Measurements from ENCODE around the gene TKT. TPM values are rescaled to one million over a fixed set of nuclear protein-coding genes. Genes with fewer than 3 reads are reported as not detected.
A peak's percentile ranks its signal among the peaks of the same experiment; 100 is the strongest.
"Not testable (repeated sequence)": the region's sequence is repeated elsewhere in the genome, so short reads cannot be mapped to it uniquely, and the experiment has no call there.

Gene TKT, protein sequence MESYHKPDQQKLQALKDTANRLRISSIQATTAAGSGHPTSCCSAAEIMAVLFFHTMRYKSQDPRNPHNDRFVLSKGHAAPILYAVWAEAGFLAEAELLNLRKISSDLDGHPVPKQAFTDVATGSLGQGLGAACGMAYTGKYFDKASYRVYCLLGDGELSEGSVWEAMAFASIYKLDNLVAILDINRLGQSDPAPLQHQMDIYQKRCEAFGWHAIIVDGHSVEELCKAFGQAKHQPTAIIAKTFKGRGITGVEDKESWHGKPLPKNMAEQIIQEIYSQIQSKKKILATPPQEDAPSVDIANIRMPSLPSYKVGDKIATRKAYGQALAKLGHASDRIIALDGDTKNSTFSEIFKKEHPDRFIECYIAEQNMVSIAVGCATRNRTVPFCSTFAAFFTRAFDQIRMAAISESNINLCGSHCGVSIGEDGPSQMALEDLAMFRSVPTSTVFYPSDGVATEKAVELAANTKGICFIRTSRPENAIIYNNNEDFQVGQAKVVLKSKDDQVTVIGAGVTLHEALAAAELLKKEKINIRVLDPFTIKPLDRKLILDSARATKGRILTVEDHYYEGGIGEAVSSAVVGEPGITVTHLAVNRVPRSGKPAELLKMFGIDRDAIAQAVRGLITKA
- polyA plus RNA-seq (ENCODE audit: insufficient read length), result 30.7 TPM

DNA sequence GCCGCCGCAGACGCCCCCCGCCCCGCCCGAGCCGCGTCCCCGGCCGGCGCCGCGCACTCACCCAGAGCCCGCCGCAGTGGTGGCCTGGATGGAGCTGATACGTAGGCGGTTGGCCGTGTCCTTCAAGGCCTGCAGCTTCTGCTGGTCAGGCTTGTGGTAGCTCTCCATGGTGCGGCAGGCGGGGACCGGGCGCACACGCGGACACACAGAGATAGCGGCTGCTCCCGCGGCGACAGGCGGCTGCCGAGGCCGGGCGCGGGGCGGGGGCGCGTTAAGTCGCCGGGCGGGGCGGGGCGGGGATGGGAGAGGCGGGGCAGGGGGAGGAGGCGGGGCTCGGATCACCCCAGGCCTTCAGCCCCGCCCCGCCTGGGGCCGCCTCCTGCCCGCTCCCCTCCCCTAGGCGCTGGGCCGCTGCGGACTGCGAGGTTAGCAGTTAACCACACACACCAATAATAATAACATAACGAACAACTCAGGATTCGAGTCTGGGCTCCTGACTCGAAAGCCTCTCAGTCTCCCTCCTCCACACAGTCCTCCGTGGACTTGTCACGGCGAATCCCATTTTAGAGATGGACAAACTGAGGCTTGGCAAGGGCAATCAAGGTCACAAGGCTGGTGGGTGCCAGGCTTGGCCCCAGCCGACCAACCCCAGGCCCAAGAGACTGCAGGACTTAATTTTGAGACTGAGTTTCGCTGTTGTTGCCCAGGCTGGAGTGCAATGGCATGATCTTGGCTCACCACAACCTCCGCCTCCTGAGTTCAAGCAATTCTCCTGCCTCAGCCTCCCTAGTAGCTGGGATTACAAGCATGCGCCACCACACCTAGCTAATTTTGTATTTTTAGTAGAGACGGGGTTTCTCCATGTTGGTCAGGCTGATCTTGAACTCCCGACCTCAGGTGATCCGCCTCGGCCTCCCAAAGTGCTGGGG is at the start of gene TKT:
Gene TKT (minus strand): TSS at position 248 of the 929 bp plus-strand sequence. CDS start 80 bp downstream, at position 168.
- no peak for DNase-seq (ENCODE audit: low read depth)

DNA sequence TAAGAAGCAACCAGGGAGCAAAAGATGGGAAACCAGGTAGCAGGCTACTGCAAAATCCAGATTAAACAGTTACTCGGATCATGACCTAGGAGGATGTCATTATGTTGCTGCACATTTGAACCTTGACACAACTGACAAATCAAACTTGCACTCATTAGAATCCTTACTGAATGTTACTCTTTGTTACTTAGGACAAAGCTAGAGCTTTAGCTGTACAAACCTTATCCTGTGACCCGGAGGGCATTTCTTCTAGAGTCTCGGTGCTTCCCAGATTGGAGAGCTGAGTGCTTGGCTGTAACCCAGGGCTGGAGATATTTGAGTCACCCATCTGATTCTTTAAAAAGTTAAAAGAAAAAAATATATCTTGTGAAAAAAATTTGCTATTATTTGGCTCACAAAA is 48.1 kb upstream of the TKT start:
- no peak for DNase-seq (ENCODE audit: low read depth)

DNA sequence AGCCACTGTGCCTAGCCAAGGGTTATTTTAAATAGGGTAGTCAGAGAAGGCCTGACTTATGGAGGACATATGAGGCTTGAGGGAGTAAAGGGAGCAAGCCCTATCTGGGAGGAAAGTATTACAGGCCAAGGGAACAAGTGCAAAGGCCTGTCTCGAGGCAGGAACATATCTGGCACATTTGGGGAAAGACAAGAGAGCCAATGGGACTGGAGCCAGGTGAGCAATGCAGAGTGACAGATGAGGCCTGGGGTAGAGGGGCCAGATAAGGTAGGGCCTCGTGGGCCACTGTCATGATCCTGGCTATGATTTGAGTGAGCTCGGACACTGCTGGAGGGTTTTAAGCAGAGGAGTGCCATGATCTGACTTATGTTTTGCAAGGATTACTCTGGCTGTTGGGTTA is 47.7 kb upstream of the TKT start:
- DNase-seq (ENCODE audit: low read depth), result no peak

DNA sequence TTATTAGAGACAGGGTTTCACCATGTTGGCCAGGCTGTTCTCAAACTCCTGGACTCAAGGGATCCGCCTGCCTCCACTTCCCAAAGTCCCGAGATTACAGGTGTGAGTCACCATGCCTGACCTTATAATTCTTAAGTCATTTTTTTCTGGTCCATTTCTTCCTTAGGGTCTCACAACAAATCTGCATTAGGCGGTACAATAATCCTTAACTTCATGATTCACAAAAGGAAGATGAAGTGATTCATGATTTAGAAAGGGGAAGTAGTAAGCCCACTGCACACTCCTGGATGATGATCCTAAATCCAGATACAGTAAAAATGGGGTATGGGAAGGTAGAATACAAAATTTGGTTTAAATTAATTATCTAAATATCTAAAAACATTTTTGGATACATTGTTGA is 45.0 kb upstream of the TKT start:
- DNase-seq (ENCODE audit: low read depth), result no peak

DNA sequence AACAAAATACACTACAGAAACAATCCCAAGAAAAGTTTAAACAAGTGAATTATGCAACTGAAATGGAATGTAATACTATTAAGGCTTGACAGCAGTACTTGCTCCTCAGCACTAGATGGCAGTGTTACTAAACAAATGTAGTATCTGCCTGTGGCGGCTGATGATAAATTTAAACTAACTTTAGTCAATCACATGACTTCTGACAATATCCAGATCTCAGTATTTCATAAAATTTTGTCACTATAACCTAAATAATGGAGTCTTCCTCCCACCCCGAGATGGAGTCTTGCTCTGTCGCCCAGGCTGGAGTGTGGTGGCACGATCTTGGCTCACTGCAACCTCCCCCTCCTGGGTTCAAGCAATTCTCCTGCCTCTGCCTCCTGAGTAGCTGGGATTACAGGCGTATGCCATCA is 43.8 kb upstream of the TKT start:
- DNase-seq (ENCODE audit: low read depth), result peak; percentile 22

DNA sequence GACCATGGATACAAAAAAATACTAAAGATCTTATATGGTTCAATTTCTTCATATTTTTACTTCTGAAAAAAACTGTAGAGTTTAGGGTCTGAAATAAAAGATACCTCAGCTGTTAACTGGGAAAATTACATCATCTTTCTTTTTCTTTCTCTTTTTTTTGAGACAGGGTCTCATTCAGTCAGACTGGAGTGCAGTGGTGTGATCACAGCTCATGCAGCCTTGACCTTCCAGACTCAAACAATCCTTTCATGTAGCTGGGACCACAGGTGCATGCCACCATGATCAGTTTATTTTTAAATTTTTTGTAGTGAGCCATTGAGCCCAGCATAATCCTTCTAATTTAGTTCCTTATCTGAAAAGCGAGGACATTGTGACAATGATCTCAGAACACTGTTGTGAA is 39.6 kb upstream of the TKT start:
- DNase-seq (ENCODE audit: low read depth), result no peak

DNA sequence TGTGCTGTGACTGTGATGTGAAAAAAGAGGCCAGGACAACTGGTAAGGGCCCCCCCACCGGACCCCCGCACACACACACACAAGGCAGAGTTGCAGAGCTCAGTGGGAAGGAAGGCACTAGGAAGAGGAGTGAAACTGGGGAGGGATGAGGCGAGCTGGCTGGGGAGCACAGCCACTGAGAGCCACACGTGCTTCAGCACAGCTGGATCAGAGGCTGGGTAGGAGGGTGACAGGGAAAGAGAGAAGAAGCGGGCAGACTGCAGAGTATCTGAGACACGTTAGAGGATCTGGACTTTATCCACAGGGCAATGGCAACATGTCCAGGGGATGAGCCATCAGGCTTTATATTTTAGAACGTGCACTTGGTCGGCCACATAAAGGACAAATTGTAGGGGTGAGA is 38.0 kb upstream of the TKT start:
- DNase-seq (ENCODE audit: low read depth), result no peak

DNA sequence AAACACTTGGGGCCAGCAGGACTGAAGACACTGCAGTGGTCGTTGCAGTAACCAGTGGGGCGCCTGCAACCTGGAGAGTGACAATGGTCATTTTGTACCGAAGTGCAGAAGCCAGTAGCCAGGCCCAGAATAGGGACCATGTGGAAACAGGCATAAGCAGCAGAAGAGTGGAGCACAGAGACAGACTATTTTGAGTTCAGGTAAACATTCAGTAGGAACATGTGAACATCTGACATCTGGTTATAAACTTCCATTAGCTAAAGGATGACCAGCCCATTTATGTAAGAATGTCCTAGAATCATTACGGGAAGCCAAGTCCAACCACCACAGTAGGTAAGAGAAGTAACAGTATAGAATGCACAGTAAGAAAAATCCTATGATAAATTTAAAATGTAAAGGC is 32.4 kb upstream of the TKT start:
- no peak for DNase-seq (ENCODE audit: low read depth)

DNA sequence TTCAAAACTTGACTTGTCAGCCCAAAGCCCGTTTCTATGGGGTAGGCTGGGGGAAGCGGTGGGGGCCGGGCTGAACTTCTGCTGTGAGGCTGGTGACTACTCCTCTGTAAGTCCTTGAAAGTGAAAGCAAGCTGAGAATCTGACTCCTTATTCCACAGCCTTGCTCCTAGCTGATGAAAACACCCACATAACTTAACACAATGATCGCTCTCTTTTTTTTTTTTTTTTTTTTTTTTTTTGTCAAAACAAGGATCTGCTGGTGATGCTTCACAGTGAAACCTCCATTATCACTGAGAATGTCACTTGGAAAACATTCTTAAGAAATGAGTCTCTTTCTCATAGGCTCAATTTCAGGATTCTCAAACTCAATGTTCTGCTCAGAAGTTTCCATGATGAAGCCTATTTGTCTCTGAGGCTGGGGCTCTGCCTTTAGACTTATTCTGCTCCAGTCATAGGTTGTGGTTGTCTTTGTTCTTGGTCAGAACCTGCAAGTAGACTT is 31.4 kb upstream of the TKT start:
- no peak for DNase-seq (ENCODE audit: low read depth)

DNA sequence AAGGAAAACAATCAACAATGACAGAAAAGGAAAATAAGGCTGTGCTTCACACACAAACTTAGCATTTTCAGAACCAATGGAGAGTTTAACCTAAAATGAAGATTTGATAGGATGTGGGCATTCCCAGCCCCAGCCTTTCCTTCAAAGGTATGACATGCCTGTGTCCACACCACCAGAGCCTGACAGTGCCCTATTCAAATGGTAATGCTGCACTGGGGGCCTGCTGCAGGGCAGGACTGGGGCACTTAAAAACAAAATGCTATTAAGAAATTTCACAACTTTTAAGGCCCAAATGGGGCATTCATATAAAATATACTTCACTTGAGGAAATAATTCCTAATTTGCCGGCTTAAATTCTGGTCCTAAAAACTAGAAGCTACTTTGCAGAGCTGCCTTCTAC is 30.9 kb upstream of the TKT start:
- DNase-seq (ENCODE audit: low read depth), result no peak

DNA sequence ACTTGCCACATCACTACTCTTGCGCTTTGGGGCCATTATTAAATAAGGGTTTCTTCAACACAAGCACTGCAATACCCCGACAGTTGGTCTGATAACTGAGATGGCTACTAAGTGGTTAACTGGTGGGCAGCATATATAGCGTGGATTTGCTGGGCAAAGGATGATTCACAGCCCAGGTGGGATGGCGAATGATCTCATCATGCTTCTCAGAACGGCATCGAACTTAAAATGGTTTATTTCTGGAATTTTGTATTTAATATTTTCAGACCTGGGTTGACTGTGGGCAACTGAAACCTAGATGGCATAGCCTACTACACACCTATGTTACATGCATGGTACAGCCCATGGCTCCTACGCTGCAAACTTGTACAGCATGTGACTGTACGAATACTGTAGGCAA is 26.8 kb upstream of the TKT start:
- no peak for DNase-seq (ENCODE audit: low read depth)

DNA sequence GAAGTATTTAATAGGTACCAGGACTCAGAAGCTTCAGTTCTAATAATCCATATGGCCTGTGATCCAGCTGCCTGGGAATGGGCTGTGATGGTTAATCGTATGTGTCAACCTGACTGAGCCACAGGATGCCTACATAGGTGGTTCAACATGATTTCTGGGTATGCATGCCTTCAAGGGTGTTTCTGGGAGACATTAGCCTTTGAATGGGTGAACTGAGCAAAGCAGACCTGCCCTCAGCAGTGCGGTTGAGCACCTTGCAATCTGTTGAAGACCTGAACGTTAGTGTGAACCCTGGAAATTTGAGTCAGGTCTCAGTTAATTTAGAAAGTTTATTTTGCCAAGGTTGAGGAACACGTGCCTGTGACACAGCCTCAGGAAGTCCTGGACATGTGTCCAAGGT is 22.8 kb upstream of the TKT start:
- DNase-seq (ENCODE audit: low read depth), result no peak

DNA sequence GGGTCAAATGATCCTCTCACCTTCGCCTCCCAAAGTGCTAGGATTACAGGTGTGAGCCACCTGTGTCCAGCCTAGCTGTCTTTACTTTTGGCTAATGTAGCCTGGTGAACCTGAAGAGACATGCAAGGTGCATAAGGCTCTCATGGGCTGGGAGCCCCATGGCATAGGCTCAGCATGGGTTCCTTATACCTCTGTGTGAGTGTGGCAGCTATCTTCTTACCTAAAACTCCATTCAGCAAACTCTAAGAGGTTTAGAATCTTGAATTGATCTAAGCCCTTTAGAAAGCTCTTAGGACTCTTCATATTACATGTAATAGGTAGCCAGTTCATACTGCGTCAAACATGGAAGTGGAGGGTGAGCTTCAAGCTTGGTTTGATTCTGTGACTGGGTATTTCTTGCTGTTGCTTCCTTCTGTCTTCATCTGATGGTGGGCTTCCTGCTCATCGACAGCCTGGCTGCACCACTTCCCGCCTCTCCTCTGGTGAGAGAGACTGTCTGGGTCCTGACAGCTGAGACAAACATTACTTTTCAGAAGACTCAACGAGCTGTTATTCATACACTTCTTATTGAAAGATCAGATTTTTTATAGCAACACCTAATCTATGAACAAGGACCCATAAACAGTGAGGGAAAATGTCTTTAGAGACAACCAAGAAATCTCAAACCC is 19.2 kb upstream of the TKT start:
- DNase-seq (ENCODE audit: low read depth), result no peak

DNA sequence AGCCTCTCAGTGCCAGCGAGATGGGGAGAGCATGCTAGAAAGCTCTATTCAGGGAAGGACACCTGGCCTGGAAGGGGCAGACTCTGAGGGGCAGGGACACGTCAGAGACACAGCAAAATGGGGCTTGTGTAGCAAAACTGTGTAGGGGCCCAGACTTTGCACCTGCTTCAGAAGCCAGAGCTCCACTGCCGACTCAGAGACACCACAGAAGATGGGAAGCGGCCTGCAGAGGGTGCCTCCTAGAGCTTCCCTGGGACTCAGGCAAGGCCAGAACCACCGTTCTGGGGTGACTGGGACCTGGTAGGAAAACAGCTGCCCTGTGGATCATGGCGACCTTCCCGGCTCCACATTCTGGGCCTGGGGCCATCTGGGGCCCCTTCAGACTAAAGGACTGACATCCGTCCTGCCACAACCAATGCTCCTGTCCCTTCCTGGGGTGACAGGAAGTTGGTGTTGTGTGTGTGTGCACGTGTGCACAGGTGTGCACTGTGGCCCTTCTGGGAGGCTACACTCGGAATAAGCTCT is 17.4 kb upstream of the TKT start:
- DNase-seq (ENCODE audit: low read depth), result no peak

DNA sequence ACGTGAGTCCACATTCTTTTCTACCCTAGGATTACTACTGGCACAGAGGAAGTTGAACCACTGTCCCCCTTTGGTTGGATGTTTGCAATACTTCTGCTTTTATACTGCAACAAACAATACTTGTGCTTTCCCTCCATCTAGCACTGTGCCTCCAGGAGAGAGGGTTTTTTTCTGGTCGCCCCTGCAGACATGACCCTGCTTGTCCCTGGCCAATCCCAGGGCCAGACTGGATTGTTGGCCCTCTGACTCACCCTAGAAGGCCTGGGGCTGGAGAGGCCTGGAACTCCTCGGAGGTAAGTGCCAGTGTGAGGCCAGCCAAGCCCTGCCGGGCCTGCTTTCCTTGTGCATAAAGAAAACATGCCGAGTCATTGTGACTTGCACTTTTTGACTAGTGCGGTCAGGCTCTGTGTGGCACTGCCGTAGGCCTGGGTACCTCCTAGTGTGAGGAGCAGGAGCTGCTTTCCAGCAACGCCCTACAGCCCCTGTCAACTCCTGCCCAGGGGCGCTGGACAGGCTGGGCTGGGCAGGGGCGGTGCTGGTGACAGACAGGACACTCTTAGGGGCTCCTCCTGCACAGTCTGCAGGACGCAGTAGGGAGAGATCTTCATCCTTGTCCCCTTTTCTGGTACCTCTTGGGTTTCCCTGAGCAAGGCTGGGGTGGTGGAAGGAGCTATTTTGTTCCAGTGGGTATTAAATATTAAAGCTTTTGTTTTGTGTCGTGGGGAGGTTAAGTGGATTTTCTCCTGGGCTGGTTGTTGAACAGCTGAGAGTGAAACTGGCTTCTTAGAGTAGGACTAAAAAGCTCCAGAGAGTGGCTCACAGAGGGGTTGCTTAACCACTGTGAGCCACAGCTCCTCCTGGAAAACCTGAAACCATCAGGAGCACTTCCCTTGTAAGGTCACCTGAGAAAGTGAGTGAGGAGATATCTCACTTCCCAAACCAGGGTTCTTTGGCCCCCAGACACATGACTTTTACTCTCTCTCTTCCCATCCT is 14.4 kb upstream of the TKT start:
- DNase-seq (ENCODE audit: low read depth), result no peak

DNA sequence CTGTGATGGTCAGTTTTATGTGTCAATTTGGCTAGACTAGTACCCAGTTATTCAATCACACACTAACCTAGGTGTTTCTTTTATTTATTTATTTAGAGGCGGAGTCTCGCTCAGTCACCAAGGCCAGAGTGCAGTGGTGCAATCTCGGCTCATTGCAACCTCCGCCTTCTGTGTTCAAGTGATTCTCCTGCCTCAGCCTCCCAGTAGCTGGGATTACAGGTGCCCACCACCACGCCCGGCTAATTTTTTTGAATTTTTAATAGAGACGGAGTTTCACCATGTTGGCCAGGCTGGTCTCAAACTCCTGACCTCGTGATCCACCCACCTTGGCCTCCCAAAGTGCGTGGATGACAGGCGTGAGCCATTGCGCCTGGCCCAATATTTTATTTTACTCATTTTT is 13.4 kb upstream of the TKT start:
- not testable (repeated sequence) for DNase-seq (ENCODE audit: low read depth)

DNA sequence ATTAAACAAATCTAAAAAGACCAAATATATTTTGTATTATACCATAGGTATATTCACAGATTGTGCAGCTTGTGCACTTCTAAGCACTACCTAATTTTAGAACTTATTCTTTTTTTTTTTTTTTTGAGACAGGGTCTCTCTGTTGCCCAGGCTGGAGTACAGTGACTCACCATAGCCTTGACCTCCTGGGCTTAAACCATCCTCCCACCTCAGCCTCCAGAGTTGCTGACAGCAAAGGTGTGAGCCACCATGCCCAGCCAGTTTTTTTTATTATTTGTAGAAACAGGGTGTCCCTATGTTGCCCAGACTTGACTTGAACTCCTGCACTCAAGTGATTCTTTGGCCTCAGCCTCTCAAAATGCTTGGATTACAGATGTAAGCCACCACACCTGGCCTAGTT is 11.9 kb upstream of the TKT start:
- DNase-seq (ENCODE audit: low read depth), result no peak

DNA sequence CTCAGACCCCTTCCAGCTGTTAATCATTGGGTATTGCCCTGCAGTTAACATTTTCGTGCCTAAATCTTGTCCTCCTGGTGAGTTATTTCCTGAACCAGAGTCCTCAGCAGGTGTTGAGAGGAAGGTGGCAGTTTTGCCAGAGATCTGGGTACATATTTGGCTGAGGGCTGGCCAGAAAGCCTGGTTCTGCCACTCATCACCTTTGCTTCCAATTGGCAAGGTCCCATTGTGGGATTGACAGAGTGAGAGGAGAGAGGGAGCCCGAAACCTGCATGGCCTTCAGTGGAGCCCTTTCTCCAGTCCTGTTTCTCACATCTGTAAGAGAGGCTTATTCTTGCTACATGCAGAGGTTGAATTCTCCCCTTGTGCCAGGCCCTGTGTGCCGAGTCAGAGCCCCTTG is 8.9 kb upstream of the TKT start:
- no peak for DNase-seq (ENCODE audit: low read depth)

DNA sequence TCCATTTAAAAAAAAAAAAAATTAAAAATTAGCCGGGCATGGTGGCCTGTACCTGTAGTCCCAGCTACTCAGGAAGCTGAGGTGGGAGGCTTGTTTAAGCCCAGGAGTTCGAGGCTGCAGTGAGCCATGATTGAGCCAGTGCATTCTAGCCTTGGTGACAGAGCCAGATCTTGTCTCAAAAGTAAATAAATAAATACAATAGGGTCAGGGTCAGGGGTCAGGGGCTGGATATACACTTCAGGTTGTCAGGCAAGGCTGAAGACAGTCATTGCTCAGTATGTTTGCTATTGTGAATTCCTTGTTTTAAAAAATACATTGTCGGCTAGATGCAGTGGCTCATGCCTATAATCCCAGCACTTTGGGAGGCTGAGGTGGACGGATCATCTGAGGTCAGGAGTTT is 8.1 kb upstream of the TKT start:
- DNase-seq (ENCODE audit: low read depth), result no peak

DNA sequence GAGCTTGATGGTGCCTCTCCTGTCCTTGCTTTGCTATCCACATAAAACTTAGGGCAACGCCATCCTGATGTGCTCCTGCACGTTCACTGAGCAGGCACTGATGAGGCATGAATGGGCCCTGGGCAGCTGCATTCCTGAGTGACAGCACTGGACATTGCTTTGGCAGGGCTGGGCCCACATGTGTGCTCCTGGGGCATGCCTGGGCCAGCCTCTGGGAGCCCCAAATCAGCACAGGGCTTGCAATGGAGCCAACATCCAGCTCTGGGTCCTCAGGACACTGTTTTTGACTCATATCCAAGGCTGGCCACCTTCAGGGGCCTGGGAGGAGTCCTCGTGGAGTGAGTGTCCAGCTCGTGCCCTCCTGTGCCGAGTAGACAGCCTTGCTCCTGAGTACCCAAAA is 5.9 kb upstream of the TKT start:
- no peak for DNase-seq (ENCODE audit: low read depth)
